Muscle layer of duodenum (tissue), 2 donors: Measurements from ENCODE around the gene AGO3.

ENCODE experiments used
- H3K27ac ChIP-seq: one replicate; pipeline ENCODE4 v1.7.0; 2013; ENCODE audit warnings: mild to moderate bottlenecking, low read length
- H3K27me3 ChIP-seq: one replicate; pipeline ENCODE4 v1.7.0; 2013; ENCODE audit warnings: low read depth, mild to moderate bottlenecking, control low read depth, low read length
- H3K36me3 ChIP-seq, 2 donors: one replicate each; pipeline ENCODE4 v1.7.0; 2013; ENCODE audit warnings: low read length in 2 of 2, control low read depth in 1 of 2, mild to moderate bottlenecking in 1 of 2; ENCODE audit not compliant: insufficient read depth in 2 of 2, control insufficient read depth in 1 of 2
- H3K4me1 ChIP-seq, 2 donors: one replicate each; pipeline ENCODE4 v1.7.0; 2013; ENCODE audit warnings: low read length in 2 of 2, mild to moderate bottlenecking in 2 of 2, control low read depth in 1 of 2, moderate library complexity in 1 of 2; ENCODE audit not compliant: insufficient read depth in 2 of 2, control insufficient read depth in 1 of 2
- H3K4me3 ChIP-seq, 2 donors: one replicate each; pipeline ENCODE4 v1.7.0; 2013; ENCODE audit warnings: low read length in 2 of 2, low read depth in 1 of 2, mild to moderate bottlenecking in 1 of 2
- H3K9me3 ChIP-seq, 2 donors: one replicate each; pipeline ENCODE4 v1.7.0; 2013; ENCODE audit warnings: low read length in 2 of 2, control low read depth in 1 of 2, mild to moderate bottlenecking in 1 of 2; ENCODE audit not compliant: control insufficient read depth in 1 of 2
- donor health status: healthy.

The AGO3 gene

GRCh38 chr1:35930593-35931445, at the start of gene AGO3:
TSS of gene AGO3 (plus strand) at chr1:35931105. CDS start at chr1:35931427, 322 bp downstream.
- Histone ChIP-seq H3K9me3 (no peaks in the 10 kb centered on the region), H3K27me3 (no peaks in the 10 kb centered on the region), H3K4me1 (peaks cover 4 to 10% of the 10 kb centered on the region in 2 donors), H3K27ac (peak within 1 kb of the TSS; percentile 97), H3K4me3 (peak within 1 kb of the TSS; percentile 89 to 91), H3K36me3 (peaks cover 0 to 3% of the 10 kb centered on the region in 2 donors)

GRCh38 chr1:35881850-35882273, 49.0 kb upstream of the AGO3 start:
- no peaks in the 10 kb centered on the region for H3K36me3 ChIP-seq
- no peaks in the 10 kb centered on the region for H3K9me3 ChIP-seq
- peaks cover 14 to 27% of the 10 kb centered on the region in 2 donors for H3K4me1 ChIP-seq
- H3K27ac ChIP-seq, result no peak overlapping the region
- H3K4me3 ChIP-seq, result no peak overlapping the region
- H3K27me3 ChIP-seq, result no peaks in the 10 kb centered on the region

GRCh38 chr1:35882586-35882944, 48.3 kb upstream of the AGO3 start:
- peaks cover 21 to 31% of the 10 kb centered on the region in 2 donors for H3K4me1 ChIP-seq
- no peak overlapping the region for H3K27ac ChIP-seq
- no peaks in the 10 kb centered on the region for H3K27me3 ChIP-seq
- H3K4me3 ChIP-seq, result peak overlapping the region in 1 of 2 donors; percentile 95
- H3K36me3 ChIP-seq, result no peaks in the 10 kb centered on the region
- no peaks in the 10 kb centered on the region for H3K9me3 ChIP-seq

GRCh38 chr1:35882945-35883634, 47.8 kb upstream of the AGO3 start, which contains the start of gene AGO1:
TSS of gene AGO1 (plus strand) at chr1:35883209. CDS start at chr1:35883422, 213 bp downstream.
- Histone ChIP-seq H3K27ac (peak within 1 kb of the TSS; percentile 87), H3K9me3 (no peaks in the 10 kb centered on the region), H3K36me3 (no peaks in the 10 kb centered on the region), H3K27me3 (no peaks in the 10 kb centered on the region), H3K4me1 (peaks cover 23 to 31% of the 10 kb centered on the region in 2 donors), H3K4me3 (peak within 1 kb of the TSS; percentile 95 to 99)

GRCh38 chr1:35883635-35884101, 47.2 kb upstream of the AGO3 start:
- H3K4me3 ChIP-seq, result peak overlapping the region; percentile 95 to 99
- H3K27ac ChIP-seq, result peak overlapping the region; percentile 87
- H3K36me3 ChIP-seq, result peaks cover 0 to 6% of the 10 kb centered on the region in 2 donors
- H3K4me1 ChIP-seq, result peaks cover 23 to 31% of the 10 kb centered on the region in 2 donors
- H3K9me3 ChIP-seq, result no peaks in the 10 kb centered on the region
- no peaks in the 10 kb centered on the region for H3K27me3 ChIP-seq

- Histone ChIP-seq H3K27me3 (no peaks in the 10 kb centered on the region), H3K4me1 (peaks cover 23 to 31% of the 10 kb centered on the region in 2 donors), H3K27ac (no peak overlapping the region), H3K9me3 (no peaks in the 10 kb centered on the region), H3K36me3 (peaks cover 0 to 11% of the 10 kb centered on the region in 2 donors), H3K4me3 (no peak overlapping the region)
Measured at GRCh38 chr1:35884934-35885333, 46.0 kb upstream of the AGO3 start.

GRCh38 chr1:35885961-35886558, 44.8 kb upstream of the AGO3 start:
- no peaks in the 10 kb centered on the region for H3K27me3 ChIP-seq
- peak overlapping the region; percentile 33 for H3K27ac ChIP-seq
- peaks cover 23 to 31% of the 10 kb centered on the region in 2 donors for H3K4me1 ChIP-seq

GRCh38 chr1:35886577-35887431, 44.1 kb upstream of the AGO3 start:
- Histone ChIP-seq H3K27me3 (no peaks in the 10 kb centered on the region), H3K36me3 (peaks cover 4 to 17% of the 10 kb centered on the region in 2 donors), H3K4me1 (peaks cover 23 to 31% of the 10 kb centered on the region in 2 donors), H3K27ac (peak overlapping the region; percentile 33), H3K9me3 (no peaks in the 10 kb centered on the region), H3K4me3 (no peak overlapping the region)

More at GRCh38 chr1:35885961-35886558, 44.8 kb upstream of the AGO3 start:
- Histone ChIP-seq H3K4me3 (no peak overlapping the region), H3K9me3 (no peaks in the 10 kb centered on the region), H3K36me3 (peaks cover 2 to 15% of the 10 kb centered on the region in 2 donors)

- Histone ChIP-seq H3K4me1 (peaks cover 23 to 29% of the 10 kb centered on the region in 2 donors), H3K4me3 (no peak overlapping the region), H3K36me3 (peaks cover 11 to 24% of the 10 kb centered on the region in 2 donors), H3K9me3 (no peaks in the 10 kb centered on the region), H3K27ac (no peak overlapping the region), H3K27me3 (no peaks in the 10 kb centered on the region)
Measured at GRCh38 chr1:35887508-35887907, 43.4 kb upstream of the AGO3 start.

- Histone ChIP-seq H3K27ac (no peak overlapping the region), H3K9me3 (no peaks in the 10 kb centered on the region), H3K4me3 (no peak overlapping the region), H3K4me1 (peaks cover 23 to 27% of the 10 kb centered on the region in 2 donors), H3K27me3 (no peaks in the 10 kb centered on the region), H3K36me3 (peaks cover 19 to 31% of the 10 kb centered on the region in 2 donors)
Measured at GRCh38 chr1:35888255-35888654, 42.6 kb upstream of the AGO3 start.
